Lower leg skin (tissue), 3 donors: ENCODE results near the gene TTC21B.

Experiments
- POLR2A ChIP-seq, 2 donors: fragments of 450-650 bp; IDR thresholded peaks; one replicate each; pipeline ENCODE4 v1.6.1; 2016 to 2017; ENCODE audit warnings: antibody characterized with exemption in 2 of 2, mild to moderate bottlenecking in 1 of 2, moderate library complexity in 1 of 2
- TF ChIP-seq, protein P1 (sequence below), 3 donors: fragments of 450-650 bp; IDR thresholded peaks; one replicate each; pipeline ENCODE4 v1.5.1; 2016; ENCODE audit warnings: antibody characterized with exemption in 3 of 3, mild to moderate bottlenecking in 3 of 3, moderate library complexity in 2 of 3

DNA sequence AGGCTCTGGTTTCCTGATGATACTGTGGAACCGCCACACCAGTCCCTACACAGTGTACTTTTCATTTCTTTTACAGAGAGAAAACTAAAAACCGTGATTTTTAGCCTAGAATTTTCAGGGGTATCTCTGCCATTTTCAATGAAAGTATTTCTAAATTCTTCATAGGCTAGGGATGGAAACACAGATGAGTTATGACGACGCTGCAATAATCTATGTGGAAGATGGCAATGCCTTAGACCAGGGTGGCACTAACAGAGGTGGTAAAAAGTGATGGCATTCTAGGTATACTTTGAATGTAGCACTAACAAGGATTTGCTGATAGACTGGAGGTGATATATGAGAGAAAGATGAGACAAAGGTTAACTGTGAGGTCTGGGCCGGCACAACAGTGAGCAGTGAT lies 56.5 kb downstream of the TTC21B start:
- TF ChIP-seq, protein P1, sequence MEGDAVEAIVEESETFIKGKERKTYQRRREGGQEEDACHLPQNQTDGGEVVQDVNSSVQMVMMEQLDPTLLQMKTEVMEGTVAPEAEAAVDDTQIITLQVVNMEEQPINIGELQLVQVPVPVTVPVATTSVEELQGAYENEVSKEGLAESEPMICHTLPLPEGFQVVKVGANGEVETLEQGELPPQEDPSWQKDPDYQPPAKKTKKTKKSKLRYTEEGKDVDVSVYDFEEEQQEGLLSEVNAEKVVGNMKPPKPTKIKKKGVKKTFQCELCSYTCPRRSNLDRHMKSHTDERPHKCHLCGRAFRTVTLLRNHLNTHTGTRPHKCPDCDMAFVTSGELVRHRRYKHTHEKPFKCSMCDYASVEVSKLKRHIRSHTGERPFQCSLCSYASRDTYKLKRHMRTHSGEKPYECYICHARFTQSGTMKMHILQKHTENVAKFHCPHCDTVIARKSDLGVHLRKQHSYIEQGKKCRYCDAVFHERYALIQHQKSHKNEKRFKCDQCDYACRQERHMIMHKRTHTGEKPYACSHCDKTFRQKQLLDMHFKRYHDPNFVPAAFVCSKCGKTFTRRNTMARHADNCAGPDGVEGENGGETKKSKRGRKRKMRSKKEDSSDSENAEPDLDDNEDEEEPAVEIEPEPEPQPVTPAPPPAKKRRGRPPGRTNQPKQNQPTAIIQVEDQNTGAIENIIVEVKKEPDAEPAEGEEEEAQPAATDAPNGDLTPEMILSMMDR (IDR thresholded peaks at IDR 0.05), result no peak
- TF ChIP-seq POLR2A (IDR thresholded peaks at IDR 0.05), result no peak
